GM13976 (cell line): ENCODE data around the gene DYNC2I2.

Source experiments
- DNase-seq: peaks from one replicate; pipeline ENCODE4 v3.0.0; 2012; ENCODE audit warnings: low spot score
- in situ Hi-C: fragments of 300-500 bp; cut with MboI; formaldehyde crosslinking; loops from one replicate; pipeline ENCODE4 v1.12.0; 2022; ENCODE audit warnings: low sequenced_read_pairs, mixed read lengths, inconsistent platforms; ENCODE audit not compliant: unreplicated experiment
- TF ChIP-seq, protein P1 (sequence below): IDR thresholded peaks from 2 replicates; pipeline ENCODE4 v1.5.1; 2012; ENCODE audit warnings: borderline replicate concordance, mild to moderate bottlenecking; ENCODE audit not compliant: insufficient read depth; ENCODE audit errors: extremely low read depth, missing control alignments, control extremely low read depth

Gene DYNC2I2

GRCh38 chr9:128631636-128632035 lies 25.0 kb downstream of the DYNC2I2 start:
- TF ChIP-seq, protein P1, sequence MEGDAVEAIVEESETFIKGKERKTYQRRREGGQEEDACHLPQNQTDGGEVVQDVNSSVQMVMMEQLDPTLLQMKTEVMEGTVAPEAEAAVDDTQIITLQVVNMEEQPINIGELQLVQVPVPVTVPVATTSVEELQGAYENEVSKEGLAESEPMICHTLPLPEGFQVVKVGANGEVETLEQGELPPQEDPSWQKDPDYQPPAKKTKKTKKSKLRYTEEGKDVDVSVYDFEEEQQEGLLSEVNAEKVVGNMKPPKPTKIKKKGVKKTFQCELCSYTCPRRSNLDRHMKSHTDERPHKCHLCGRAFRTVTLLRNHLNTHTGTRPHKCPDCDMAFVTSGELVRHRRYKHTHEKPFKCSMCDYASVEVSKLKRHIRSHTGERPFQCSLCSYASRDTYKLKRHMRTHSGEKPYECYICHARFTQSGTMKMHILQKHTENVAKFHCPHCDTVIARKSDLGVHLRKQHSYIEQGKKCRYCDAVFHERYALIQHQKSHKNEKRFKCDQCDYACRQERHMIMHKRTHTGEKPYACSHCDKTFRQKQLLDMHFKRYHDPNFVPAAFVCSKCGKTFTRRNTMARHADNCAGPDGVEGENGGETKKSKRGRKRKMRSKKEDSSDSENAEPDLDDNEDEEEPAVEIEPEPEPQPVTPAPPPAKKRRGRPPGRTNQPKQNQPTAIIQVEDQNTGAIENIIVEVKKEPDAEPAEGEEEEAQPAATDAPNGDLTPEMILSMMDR: no peak
- in situ Hi-C loops: no loop called here
- DNase-seq: no peak

DNA sequence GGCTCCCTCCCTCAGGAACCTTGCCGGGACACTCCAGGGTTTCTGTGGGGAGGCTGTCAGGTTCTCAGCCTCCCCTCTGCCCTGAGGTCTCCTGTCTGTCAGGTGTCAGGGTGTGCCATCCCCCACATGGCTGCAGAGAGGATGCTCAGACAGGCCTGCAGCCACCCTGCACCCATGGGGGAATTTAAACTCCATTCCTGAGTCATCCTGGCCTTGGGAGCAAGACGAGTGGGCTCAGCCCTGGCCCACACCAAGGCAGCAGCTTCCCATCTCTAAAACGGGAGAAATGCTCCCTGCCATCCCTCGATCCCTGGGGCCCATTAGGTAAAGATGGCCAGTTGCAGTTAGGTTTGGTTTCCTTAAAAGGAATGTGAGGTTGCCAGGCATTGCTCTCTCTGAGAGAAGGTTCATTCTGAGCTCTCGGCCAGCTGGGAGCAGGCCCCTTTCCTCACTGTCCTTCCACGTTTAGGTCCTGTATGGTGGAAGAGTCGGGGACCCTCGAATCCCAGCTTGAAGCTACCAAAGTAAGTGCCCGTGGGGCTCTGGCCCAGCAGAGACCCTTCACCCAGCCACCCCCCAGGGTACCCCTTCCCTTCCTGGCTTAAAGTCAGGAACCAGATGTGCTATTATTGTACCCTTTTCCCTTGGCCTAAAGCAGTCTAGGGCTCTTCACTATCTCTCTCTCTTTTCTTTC lies 26.6 kb downstream of the DYNC2I2 start:
- DNase-seq: no peak
- in situ Hi-C loops: no loop called here
- TF ChIP-seq, protein P1: no peak

- TF ChIP-seq, protein P1: no peak
- peak; percentile 32 for DNase-seq
- in situ Hi-C loops: no loop called here
Measured at GRCh38 chr9:128629136-128629535, 27.5 kb downstream of the DYNC2I2 start.

DNA sequence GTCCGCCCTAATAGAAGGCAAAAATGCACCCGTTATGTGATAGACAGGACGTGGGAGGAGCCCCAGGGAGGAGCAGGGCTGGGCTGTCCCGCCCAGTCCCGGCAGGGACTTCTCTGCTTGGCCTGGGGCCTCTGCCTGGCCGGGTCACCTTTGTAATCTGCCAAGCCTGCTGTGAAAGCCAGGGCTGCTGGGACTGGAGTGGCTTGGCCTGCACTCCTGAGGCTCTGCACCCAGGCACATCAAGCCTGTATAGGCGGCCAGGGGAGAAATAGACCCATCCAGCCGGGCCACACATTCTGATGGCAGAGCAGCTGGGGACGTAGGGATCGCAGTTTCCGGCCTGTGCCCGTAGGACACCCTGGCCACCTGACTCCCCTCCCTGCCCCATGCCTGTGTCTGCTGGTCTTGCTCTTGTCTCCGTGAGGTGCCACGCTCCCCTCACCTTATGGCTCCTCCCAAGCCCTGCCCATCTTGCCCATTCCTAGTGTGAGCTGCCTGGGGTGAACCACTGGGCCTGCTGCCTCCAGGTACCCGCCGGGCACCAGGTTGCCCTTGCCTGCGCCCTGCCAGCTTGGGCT lies 28.1 kb downstream of the DYNC2I2 start:
- TF ChIP-seq, protein P1: no peak
- in situ Hi-C loops: no loop called here
- DNase-seq: peak; percentile 18

- peak; percentile 27 for DNase-seq
- TF ChIP-seq, protein P1: no peak
- in situ Hi-C loops: no loop called here
Measured at GRCh38 chr9:128627906-128628305, 28.7 kb downstream of the DYNC2I2 start.

- peak; percentile 32 for DNase-seq
- in situ Hi-C loops: no loop called here
- TF ChIP-seq, protein P1: no peak
Measured at GRCh38 chr9:128627127-128627715, 29.4 kb downstream of the DYNC2I2 start.
